ENCODE results near the gene B3GNT7. TPM values are rescaled to one million over a fixed set of nuclear protein-coding genes. Genes with fewer than 3 reads are reported as not detected.

The B3GNT7 gene
- total and polyA plus RNA-seq, 2 of the 8 experiments (the other 6 are each of a cell fraction or from before 2014, with no cell fraction given) = 26.4 to 73.1 TPM

DNA sequence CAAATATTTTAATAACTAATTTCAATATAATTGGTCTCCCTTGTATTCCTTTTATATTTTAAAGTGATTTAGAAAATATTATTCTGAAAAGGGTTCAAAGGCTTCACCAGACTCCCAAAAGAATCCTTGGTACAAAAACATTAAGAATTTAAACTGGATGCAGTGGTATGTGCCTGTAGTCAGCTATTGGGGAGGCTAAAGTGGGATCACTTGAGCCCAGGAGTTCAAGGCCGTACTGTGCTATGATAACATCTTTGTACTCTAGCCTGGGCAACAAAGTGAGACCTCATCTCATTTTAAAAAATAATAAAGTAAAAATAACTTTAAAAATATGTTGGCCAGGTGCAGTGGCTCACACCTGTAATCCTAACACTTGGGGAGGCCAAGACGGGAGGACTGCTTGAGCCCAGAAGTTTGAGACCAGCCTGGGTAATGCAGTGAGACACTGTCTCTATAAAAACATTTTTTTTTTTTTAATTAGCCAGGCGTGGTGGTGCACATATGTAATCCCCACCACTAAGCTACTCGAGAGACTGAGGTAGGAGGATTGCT, 54.1 kb downstream of the B3GNT7 start:
- H3K4ac ChIP-seq (replicated peaks; ENCODE audit: insufficient read length, low read depth, low read length) = no peak overlapping the region
- no peaks in the 10 kb centered on the region for H3K27me3 ChIP-seq (replicated peaks in 1 of 4; ENCODE audit: control insufficient read depth in 3 of 4, extremely low read depth in 1 of 4, insufficient read depth in 3 of 4, low read length in 3 of 4)
- no peaks in the 10 kb centered on the region for H3K79me2 ChIP-seq (ENCODE audit: control insufficient read depth in 1 of 2, insufficient read depth in 2 of 2, low read length in 2 of 2)
- no peaks in the 10 kb centered on the region for H3K79me1 ChIP-seq (ENCODE audit: low read depth, low read length)
- DNase-seq (ENCODE audit: low read depth in 1 of 2, low spot score in 2 of 2) = no peak
- no peak overlapping the region for H3K18ac ChIP-seq (ENCODE audit: extremely low read depth, low read length)
- H3K23ac ChIP-seq (ENCODE audit: insufficient read length) = no peak overlapping the region
- ChIA-PET CTCF (ENCODE audit: partially characterized antibody) (interaction anchor here (9.9 kb wide), 1 partner anchor 41 kb away, joined by 122 read pairs; no protein-coding TSS in a partner anchor), POLR2A (ENCODE audit: partially characterized antibody) (interaction anchor here (0.6 to 14.1 kb wide), 6 partner anchors 9 to 251 kb away, joined by 3 to 431 read pairs (median 50); partner anchors contain the start of gene NCL)
- no peaks in the 10 kb centered on the region for H3K9me3 ChIP-seq (ENCODE audit: insufficient read depth in 2 of 2, low read depth in 1 of 2, low read length in 1 of 2)
- H3K56ac ChIP-seq (replicated peaks; ENCODE audit: insufficient read length, low read depth, low read length) = no peak overlapping the region
- H3K14ac ChIP-seq (ENCODE audit: insufficient read length) = no peak overlapping the region
- no peak overlapping the region for H2AFZ ChIP-seq (ENCODE audit: low read length)
- H4K5ac ChIP-seq (ENCODE audit: insufficient read length, low read depth, low read length) = no peak overlapping the region
- H3K9ac ChIP-seq (replicated peaks in 1 of 4; ENCODE audit: extremely low read depth in 1 of 4, low read depth in 3 of 4, low read length in 3 of 4) = no peak overlapping the region
- H2BK5ac ChIP-seq (ENCODE audit: low read depth, low read length) = no peak overlapping the region
- H2AK5ac ChIP-seq (ENCODE audit: low read depth, low read length) = no peak overlapping the region
- H4K20me1 ChIP-seq (replicated peaks in 1 of 2; ENCODE audit: control insufficient read depth in 1 of 2, insufficient read depth in 2 of 2, low read length in 2 of 2) = peaks cover 1 to 7% of the 10 kb centered on the region in 2 experiments
- H4K8ac ChIP-seq (ENCODE audit: extremely low read depth, insufficient read depth, low read length) = no peak overlapping the region
- H2BK20ac ChIP-seq (ENCODE audit: low read length) = no peak overlapping the region
- H2BK120ac ChIP-seq (replicated peaks; ENCODE audit: low read depth, low read length) = no peak overlapping the region
- 87% methylated on average over 4 of the region's 4 CpGs; no CpG with 5 or more reads in 1 of the 2 experiments for WGBS, 2 experiments (ENCODE audit: extremely low coverage in 1 of 2, insufficient coverage in 1 of 2, insufficient read length in 1 of 2, insufficient replicate concordance in 2 of 2, low coverage in 1 of 2, low lambda C conversion rate in 2 of 2, missing lambda C conversion rate in 1 of 2)
- H3K23me2 ChIP-seq (ENCODE audit: low read depth, low read length) = no peaks in the 10 kb centered on the region
- H3K27ac ChIP-seq (ENCODE audit: low read depth, low read length) = no peak overlapping the region
- H3K4me3 ChIP-seq (ENCODE audit: extremely low read depth in 1 of 4, insufficient read depth in 2 of 4, low read depth in 3 of 4, low read length in 4 of 4) = no peak overlapping the region
- H2BK15ac ChIP-seq (ENCODE audit: low read length) = no peak overlapping the region
- peaks cover 0 to 3% (median 1%) of the 10 kb centered on the region in 4 experiments; a peak in 3 of 7 replicates for H3K4me1 ChIP-seq (replicated peaks in 1 of 4; ENCODE audit: control insufficient read depth in 3 of 4, insufficient read depth in 4 of 4, low read length in 3 of 4)
- no peak overlapping the region for H3K4me2 ChIP-seq (ENCODE audit: insufficient read depth in 1 of 2, low read depth in 2 of 2, low read length in 2 of 2)
- no peak overlapping the region for H2BK12ac ChIP-seq (ENCODE audit: low read depth, low read length)
- H3K36me3 ChIP-seq (ENCODE audit: control insufficient read depth in 2 of 4, insufficient read depth in 4 of 4, low read length in 3 of 4) = peaks cover 7 to 21% (median 15%) of the 10 kb centered on the region in 4 experiments; a peak in 6 of 8 replicates
- FAIRE-seq = no peak
- H4K91ac ChIP-seq (replicated peaks; ENCODE audit: insufficient read length, low read length) = no peak overlapping the region
- TF ChIP-seq EZH2 (IDR thresholded peaks at IDR 0.05; ENCODE audit: low read depth, low read length, severe bottlenecking) (no peak), JUN (IDR thresholded peaks at IDR 0.05; ENCODE audit: low read depth, low read length) (no peak), POU5F1 (IDR thresholded peaks at IDR 0.05; ENCODE audit: low read depth, low read length) (no peak), JUND (IDR thresholded peaks at IDR 0.05; ENCODE audit: low read length) (no peak), TBP (IDR thresholded peaks at IDR 0.05; ENCODE audit: low read depth, low read length) (no peak), BACH1 (IDR thresholded peaks at IDR 0.05; ENCODE audit: low read length) (no peak), CBX8 (IDR thresholded peaks at IDR 0.05; ENCODE audit: borderline replicate concordance, low read depth, low read length) (no peak)
- TF ChIP-seq, protein P1, sequence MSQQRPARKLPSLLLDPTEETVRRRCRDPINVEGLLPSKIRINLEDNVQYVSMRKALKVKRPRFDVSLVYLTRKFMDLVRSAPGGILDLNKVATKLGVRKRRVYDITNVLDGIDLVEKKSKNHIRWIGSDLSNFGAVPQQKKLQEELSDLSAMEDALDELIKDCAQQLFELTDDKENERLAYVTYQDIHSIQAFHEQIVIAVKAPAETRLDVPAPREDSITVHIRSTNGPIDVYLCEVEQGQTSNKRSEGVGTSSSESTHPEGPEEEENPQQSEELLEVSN (IDR thresholded peaks at IDR 0.05) = no peak
- TF ChIP-seq, protein P2, sequence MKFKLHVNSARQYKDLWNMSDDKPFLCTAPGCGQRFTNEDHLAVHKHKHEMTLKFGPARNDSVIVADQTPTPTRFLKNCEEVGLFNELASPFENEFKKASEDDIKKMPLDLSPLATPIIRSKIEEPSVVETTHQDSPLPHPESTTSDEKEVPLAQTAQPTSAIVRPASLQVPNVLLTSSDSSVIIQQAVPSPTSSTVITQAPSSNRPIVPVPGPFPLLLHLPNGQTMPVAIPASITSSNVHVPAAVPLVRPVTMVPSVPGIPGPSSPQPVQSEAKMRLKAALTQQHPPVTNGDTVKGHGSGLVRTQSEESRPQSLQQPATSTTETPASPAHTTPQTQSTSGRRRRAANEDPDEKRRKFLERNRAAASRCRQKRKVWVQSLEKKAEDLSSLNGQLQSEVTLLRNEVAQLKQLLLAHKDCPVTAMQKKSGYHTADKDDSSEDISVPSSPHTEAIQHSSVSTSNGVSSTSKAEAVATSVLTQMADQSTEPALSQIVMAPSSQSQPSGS (IDR thresholded peaks at IDR 0.05; ENCODE audit: low read length) = no peak
